NCI-H524 treated with DMSO at 0.1 percent for 48 hours (cell line): ENCODE results near the gene HMX2.

ENCODE experiments used
- DNase-seq: peaks from one replicate; lab custom pipeline; 2025; lab: John Stamatoyannopoulos, UW

The HMX2 gene, protein sequence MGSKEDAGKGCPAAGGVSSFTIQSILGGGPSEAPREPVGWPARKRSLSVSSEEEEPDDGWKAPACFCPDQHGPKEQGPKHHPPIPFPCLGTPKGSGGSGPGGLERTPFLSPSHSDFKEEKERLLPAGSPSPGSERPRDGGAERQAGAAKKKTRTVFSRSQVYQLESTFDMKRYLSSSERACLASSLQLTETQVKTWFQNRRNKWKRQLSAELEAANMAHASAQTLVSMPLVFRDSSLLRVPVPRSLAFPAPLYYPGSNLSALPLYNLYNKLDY

GRCh38 chr10:123147635-123148413, at the start of gene HMX2:
Gene HMX2, plus strand, starts transcription at chr10:123148136. Its CDS starts 243 bp downstream, at chr10:123148379.
- DNase-seq, result no peak

DNA sequence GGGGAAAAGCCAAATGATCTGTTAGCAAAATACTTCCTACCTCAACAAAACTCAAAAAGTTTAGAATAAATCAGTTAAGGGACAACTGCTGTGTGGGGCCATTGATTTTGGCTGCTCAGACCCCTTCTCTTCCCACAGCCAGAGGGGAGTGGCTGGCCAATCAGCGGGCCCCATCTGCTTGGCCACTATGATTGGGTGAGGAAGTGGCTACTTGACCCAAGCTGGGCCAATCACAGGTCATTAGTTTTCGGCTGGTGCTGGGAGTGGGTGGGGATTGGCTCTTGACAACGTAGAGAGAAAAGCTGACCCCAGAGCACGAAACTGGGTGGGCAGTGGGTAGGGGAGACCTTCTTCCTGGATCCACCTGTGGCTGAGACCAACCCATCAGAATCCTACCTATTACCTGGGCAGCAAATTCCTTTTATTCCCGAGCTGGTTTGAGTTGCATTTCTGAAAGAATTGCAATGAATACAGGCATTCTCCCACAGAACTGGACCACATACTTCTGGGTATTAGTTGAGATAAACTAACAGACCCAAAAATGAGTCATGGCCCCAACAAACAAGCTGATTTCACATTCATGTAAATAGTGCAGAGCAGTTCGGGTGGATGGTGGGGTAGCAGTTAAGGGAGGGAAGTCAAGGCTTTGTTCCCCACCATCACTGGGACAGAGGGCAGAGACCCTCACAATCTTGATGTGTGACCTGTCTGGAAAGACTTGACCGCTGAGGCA, 47.7 kb upstream of the HMX2 start:
- no peak for DNase-seq

DNA sequence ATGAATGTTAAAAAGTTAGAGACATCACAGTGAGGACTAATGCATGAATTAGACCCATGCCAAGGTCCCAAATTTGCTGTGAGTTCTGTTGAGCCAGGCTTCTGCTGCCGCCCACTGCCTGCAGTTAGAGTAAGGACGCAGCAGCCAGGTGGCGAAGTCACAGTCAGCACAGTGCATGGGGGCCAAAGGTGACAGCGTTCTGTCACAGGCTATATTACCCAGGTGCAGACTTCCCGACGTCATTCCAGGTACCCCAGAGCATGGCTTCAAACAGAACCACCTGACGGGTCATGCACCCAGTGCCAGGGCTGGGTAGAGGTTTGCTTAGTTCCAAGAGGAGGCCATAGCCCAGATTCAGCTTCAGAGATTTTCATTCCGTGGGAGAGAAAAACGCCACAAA, 46.1 kb upstream of the HMX2 start:
- DNase-seq, result no peak

DNA sequence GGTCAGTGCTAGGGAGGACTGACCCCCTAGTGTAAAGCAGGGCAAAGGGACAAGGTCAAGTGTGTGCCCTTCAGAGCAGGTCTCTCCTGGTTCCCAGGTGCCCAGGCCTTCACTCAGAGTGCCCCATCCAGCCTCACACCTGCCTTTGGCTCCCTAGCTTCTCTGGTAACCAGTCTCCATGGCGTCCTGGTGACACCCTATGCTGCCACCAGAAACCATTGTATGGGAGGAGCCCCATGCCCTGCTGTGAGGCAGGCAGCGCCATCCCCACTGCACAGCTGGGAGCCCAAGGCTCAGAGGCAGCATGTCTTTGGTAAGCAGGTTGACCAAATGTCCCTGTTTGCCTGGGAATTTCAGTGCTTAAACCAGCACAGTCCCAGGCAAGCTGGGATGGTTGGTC, 45.3 kb upstream of the HMX2 start:
- no peak for DNase-seq

DNA sequence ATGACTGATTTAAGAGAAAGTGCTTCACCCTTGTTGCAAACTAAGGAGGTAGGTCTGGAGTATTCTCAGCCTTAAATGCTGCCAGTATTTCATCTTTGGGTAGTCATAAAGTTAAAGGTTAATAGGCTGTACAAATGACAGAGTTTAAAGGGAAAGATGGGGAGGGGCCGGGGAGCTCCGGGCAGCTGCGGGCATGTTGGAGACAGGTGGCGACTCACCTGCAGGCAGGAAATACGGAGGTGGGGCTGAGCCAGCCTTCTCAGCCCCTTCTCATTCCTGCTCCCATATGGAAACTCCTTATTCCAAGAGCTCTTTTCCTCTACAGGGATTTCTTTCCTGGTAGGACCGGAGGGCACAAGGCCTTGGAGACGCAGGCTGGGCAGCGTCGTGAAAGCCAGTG, 44.0 kb upstream of the HMX2 start:
- no peak for DNase-seq

- DNase-seq, result no peak
These were observed 38.5 kb upstream of the HMX2 start for GRCh38 chr10:123109466-123109865.

DNA sequence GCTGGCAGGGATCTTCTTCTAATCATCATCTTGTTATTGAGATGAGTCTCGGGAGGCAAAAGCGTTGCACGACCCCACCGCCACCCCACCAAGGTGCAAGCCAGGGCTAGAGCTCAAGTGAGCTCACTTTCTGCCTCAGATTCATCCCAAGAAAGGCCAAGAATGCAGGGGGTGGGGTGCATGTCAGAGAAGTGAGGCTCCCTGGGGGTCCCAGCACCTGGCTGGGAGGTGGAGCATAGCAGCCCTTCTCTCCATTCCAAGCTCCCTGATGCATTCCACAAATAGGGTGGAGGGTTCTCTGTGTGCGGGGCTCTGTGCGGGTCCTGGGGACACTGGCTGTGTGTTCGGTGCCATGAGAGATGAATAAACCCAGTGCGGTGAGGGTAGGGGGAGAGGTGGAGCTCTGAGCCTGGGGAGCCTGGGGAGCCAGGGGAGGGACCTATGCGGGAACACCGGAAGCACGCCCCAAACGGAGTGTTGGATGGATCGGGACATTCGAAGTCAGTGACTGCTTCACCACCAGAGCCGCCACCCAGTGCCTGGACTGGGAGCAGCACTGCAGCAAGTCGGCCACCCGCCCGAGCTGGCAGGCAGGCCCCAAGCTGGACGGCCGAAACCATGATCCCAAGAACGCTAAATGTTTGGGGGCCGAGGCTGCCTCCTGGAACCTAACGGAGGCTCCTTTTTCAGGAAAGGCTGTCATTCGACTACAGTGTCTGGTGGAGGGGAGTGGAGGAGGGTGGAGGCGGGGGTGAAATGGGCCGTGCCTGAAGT, 30.1 kb upstream of the HMX2 start:
- DNase-seq, result no peak

DNA sequence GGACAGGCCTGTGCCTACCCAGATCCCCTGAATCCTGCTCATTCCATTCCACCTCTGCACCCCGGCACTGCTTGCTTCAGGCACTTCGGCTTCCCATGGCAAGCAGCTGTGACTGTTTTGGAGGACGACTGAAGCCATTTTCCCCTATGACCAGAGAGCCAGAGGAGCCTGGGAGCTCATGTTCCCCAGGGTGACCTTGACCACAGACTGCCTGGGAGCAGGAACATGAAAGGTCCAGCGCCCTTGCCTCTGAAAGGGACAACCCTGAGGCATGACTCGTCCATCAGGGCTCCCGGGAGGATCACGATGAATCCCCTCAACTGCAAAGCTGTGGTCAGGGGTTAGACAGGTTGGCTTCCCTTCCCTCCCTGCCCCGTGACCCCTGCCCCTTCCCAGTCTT, 28.9 kb upstream of the HMX2 start:
- DNase-seq, result no peak

- no peak for DNase-seq
These were observed 21.7 kb upstream of the HMX2 start for GRCh38 chr10:123126246-123126645.

DNA sequence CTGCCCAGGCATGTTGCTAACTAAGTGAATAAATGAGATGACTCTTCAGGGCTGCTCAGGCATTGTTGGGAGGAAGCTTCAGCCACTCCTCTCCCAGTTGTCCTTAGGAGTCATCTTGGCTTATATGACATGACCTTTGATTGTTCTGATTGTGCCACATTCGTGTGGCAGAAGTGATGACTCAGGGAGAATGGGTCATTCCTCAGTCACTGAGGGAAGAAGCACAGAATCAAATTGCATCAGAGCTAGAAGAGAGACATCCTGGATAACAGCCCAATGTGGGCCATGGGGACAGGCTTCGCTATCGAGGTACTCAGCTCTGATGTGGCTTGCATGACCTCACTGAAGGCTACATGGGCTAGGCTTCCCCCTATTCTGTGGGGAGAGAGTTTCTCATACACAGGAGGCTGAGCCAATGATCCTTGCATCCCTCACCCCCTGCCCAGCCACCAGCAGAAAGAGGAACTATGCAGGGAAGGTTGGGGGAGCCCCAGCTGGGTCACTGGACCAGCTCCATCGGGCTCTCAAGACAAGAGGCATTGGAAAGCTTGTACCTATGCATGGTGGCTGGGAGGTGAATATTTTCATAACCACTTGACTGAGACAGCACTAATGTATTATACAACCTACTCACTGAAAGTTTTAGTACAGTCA, 18.2 kb upstream of the HMX2 start:
- no peak for DNase-seq

- DNase-seq, result no peak
These were observed 15.1 kb upstream of the HMX2 start for GRCh38 chr10:123132576-123133477.

DNA sequence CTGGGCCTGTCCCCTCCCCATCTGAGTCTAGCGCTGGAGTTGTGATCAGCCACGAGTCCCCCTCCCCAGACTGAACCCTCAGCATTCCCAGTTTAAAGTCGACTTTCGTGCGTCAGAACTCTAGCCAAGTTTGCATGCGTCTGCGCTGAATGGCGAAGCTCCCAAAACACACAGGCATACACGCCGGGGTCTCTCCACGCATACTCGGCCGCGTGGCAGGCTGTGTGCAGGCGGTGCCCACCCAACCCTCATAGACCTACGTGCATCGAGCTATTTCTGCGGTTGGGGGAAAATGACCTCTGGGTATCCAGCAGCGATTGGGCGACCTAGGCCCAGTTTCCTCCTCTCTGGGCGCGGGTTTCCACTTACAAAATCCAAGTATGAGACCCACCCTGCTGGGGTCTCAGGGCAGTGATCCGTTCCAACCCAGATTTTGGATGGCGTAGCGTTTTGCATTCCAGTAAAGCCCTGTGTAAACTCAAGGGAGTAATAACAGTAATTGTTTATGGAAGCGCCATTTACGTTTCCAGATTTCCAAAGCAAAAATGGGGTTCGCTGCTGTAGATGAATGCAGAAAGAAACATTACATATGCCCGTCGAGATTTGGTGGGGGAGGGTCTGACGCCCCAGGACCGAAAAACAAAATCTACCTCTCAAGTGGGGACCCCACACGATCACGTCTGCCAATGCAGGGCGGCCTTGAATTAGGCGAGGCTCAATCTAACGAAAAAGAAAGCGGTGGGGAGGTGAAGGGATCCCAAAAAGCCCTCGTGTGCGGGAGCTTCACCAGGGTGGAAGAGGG, 14.2 kb upstream of the HMX2 start:
- no peak for DNase-seq

- DNase-seq, result no peak
These were observed 13.5 kb upstream of the HMX2 start for GRCh38 chr10:123134343-123134914.

GRCh38 chr10:123134915-123135414, 13.0 kb upstream of the HMX2 start:
- no peak for DNase-seq

DNA sequence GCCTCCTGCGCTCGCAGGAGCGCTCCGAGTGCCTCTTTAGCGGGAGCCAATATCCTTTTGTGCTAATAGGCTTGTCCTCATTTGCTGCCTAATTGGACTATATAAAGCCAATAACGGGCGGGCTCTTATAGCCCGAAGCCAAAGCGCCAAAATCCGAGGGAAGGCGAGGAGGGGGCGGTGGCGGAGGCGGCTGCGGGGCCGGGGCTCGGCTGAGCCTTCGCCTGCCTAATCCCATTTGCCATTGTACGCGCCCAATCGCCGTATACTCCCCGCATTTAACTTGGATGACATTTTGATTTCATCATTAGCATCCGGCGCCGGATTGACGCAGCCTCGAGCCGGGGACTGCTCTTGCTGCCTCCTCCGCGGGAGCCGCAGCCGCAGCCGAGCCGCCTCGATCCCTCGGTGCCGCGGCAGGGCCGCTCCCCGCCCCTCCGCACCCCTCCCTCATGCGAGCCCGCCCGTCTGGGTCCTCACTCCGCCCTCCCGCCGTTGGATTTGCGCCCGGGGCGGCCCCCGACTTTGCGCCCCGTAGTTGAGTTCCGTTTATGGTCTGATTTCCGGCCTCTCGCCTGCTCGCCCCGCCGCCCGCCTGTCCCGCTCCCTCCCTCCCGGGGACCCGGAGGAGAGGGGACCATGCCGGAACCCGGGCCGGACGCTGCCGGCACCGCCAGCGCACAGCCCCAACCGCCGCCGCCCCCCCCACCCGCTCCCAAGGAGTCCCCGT, 12.4 kb upstream of the HMX2 start, which contains the start of gene HMX3:
Gene HMX3 (plus strand): TSS at position 556 of the 727 bp plus-strand sequence. CDS start 81 bp downstream, at position 637.
- DNase-seq, result no peak

GRCh38 chr10:123136221-123136805, 11.6 kb upstream of the HMX2 start:
- DNase-seq, result no peak

- DNase-seq, result no peak
These were observed 10.9 kb upstream of the HMX2 start for GRCh38 chr10:123136806-123137642.
